ENCODE data around the gene RUNX2.

The RUNX2 gene

GRCh38 chr6:45421709-45422502 lies 93.8 kb downstream of the RUNX2 start (continued):
- TF ChIP-seq ZNF133 (tag by site-specific recombination; IDR thresholded peaks at IDR 0.05) (no peak), ZBTB8A (tag by site-specific recombination; IDR thresholded peaks at IDR 0.05) (peak; percentile 63), ZNF335 (tag by site-specific recombination; conservative IDR thresholded peaks at IDR 0.05) (peak; percentile 59), ZSCAN4 (tag by site-specific recombination; IDR thresholded peaks at IDR 0.05) (no peak), HIC1 (tag by site-specific recombination; IDR thresholded peaks at IDR 0.05) (peak; percentile 49; the same call in 1 of the 2 replicates), ZBTB20 (tag by site-specific recombination; IDR thresholded peaks at IDR 0.05) (peak; percentile 40; the same call in 1 of the 2 replicates), ZBTB48 (tag by site-specific recombination; IDR thresholded peaks at IDR 0.05) (peak; percentile 14; the same call in 1 of the 2 replicates), FEZF1 (tag by site-specific recombination; IDR thresholded peaks at IDR 0.05) (0 out of 2 replicates have a peak, but pooled peaks have one; percentile 19), ZEB2 (tag by site-specific recombination; IDR thresholded peaks at IDR 0.05) (peak; percentile 30; the same call in 1 of the 2 replicates), PRDM10 (tag by site-specific recombination; IDR thresholded peaks at IDR 0.05) (peak; percentile 73; the same call in 1 of the 2 replicates), KLF10 (tag by site-specific recombination; IDR thresholded peaks at IDR 0.05) (peak; percentile 70), ZNF610 (tag by site-specific recombination; IDR thresholded peaks at IDR 0.05; ENCODE audit: borderline replicate concordance) (0 out of 2 replicates have a peak, but pooled peaks have one; percentile 21), EGR2 (tag by site-specific recombination; IDR thresholded peaks at IDR 0.05; ENCODE audit: low read depth) (peak; percentile 13; the same call in 1 of the 2 replicates), OSR2 (tag by site-specific recombination; IDR thresholded peaks at IDR 0.05) (no peak), BCL11B (tag by site-specific recombination; IDR thresholded peaks at IDR 0.05; ENCODE audit: low read depth) (peak; percentile 45; the same call in 1 of the 2 replicates), ZNF555 (tag by site-specific recombination; conservative IDR thresholded peaks at IDR 0.05) (no peak), ZNF354C (tag by site-specific recombination; IDR thresholded peaks at IDR 0.05; ENCODE audit: borderline replicate concordance, low read depth) (no peak)

- Histone ChIP-seq H3K27ac (ENCODE audit: extremely low read depth, low read depth, low read length) (peak overlapping the region; percentile 81; the same call in 1 of the 2 replicates), H3K36me3 (ENCODE audit: control insufficient read depth in 2 of 2, insufficient read depth in 1 of 2, low read length in 2 of 2) (no peaks in the 10 kb centered on the region), H3K4me1 (ENCODE audit: control insufficient read depth, insufficient read depth, low read length) (peaks cover 5% of the 10 kb centered on the region), H3K9me3 (ENCODE audit: control insufficient read depth, insufficient read depth, low read depth, low read length) (no peaks in the 10 kb centered on the region), H3K4me3 (ENCODE audit: low read depth, low read length) (peak overlapping the region; percentile 87)
- CTCF ChIA-PET = interaction anchor here (0.6 to 1.7 kb wide), 4 partner anchors 9 to 292 kb away, joined by 3 to 10 read pairs (median 4); no protein-coding TSS in a partner anchor
- POLR2A ChIA-PET = interaction anchor here (0.5 to 3.0 kb wide), 3 partner anchors 45 to 1004 kb away, joined by 3 to 20 read pairs (median 4); partner anchors contain the start of gene SUPT3H
- TF ChIP-seq ZNF155 (tag by site-specific recombination; IDR thresholded peaks at IDR 0.05) = no peak
- TF ChIP-seq FEZF1 (tag by site-specific recombination; IDR thresholded peaks at IDR 0.05) = 0 out of 2 replicates have a peak, but pooled peaks have one; percentile 3
- TF ChIP-seq SP2 (tag by site-specific recombination; IDR thresholded peaks at IDR 0.05) = peak; percentile 51
- TF ChIP-seq ZBTB11 (tag by site-specific recombination; conservative IDR thresholded peaks at IDR 0.05; ENCODE audit: low read depth) = no peak; the same call in 1 of the 2 replicates
- peak; percentile 100 for TF ChIP-seq ZBTB44 (tag by site-specific recombination; IDR thresholded peaks at IDR 0.05)
- 0 out of 2 replicates have a peak, but pooled peaks have one; percentile 43 for TF ChIP-seq ZFHX2 (tag by site-specific recombination; conservative IDR thresholded peaks at IDR 0.05)
Measured at GRCh38 chr6:45422503-45423110, 94.5 kb downstream of the RUNX2 start.
